Measurements from ENCODE around the gene UCN.
"Not testable (repeated sequence)": the region's sequence is repeated elsewhere in the genome, so short reads cannot be mapped to it uniquely, and the experiment has no call there.

Gene UCN

DNA sequence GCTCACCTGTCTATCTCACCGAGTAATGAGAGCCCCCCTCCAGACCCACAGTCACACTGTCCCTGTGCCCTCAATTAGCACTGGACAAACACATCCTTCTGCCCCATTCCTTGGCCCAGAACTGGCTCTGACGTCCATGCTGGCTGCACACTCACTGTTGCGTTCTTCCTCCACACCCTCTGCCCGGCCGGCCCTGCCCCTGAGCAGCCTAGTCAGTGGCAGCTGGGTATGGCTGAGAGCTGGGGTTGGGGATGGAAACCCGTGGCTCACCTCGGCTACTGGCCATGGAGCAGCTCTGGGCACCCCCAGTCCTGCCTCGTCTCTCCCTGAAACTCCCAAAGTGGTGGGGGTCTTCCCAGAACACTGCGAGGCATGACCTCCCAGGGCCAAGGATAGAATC is 6.5 kb upstream of the UCN start:
- no peak for DNase-seq

DNA sequence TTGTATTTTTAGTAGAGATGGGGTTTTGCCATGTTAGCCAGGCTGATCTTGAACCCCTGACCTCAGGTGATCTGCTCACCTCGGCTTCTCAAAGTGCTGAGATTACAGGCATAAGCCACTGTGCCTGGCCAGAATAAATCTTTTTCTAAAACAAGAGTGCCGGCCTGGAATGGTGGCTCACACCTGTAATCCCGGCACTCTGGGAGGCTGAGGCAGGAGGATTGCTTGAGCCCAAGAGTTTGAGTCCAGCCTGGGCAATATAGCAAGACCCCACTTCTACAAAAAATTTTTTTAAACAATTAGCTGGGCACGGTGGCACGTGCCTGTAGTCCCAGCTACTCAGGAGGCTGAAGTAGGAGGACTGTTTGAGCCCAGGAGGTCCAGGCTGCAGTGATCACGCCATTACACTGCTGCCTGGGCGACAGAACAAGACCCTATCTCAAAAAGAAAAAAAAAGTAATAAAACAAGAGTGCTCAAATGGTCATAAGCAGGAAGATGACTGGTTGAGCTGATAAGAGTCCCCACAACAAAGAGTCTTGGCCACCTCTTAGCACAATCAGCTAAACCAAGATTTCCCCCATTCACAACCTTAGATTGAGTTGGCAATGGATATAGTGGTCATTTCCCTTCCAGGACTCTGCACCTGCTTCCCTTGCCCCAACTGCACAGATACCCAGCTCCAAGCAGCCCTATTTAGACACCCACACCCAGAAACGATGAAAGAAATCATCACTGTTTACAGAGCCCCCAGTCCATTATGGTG is 5.8 kb upstream of the UCN start:
- no peak for DNase-seq

DNA sequence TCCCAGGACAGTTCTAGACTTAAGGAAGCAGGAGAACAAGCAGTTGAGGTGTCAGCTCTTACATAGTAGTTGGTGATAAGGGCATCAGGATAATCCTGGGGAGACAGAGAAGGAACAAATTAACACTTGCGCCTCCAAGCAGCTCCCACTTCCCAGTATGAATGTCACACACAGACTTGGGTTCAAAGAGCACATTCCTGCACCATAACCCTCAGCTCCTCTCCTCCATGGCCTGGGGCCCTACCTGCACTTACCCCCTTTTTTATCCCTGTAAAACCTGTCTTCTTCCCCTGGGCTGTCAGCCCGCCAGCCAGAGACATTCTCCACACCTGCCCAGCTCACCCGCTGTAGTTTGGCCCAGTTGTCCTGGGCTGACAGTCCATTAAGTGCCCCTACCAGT is 3.9 kb upstream of the UCN start:
- DNase-seq, result no peak

DNA sequence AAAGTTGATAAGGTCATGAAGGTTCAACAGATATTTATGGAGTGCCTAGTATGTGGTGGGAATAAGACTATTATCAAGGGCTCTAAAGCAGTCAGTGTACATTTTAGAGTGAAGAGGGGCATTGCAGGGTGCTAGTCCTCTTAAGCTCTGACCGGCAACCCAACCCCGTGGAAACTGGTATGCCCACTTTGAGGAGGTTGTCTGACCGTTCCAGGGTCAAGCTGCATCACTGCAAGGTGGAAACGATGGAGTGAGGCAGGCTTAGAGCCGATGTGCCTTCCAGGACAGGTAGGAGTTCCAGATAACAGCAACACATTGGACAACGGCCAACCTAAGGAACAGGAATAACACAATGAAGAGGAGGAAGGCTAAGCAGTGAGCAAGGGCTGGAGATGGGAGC is 1.4 kb upstream of the UCN start:
- DNase-seq, result no peak

DNA sequence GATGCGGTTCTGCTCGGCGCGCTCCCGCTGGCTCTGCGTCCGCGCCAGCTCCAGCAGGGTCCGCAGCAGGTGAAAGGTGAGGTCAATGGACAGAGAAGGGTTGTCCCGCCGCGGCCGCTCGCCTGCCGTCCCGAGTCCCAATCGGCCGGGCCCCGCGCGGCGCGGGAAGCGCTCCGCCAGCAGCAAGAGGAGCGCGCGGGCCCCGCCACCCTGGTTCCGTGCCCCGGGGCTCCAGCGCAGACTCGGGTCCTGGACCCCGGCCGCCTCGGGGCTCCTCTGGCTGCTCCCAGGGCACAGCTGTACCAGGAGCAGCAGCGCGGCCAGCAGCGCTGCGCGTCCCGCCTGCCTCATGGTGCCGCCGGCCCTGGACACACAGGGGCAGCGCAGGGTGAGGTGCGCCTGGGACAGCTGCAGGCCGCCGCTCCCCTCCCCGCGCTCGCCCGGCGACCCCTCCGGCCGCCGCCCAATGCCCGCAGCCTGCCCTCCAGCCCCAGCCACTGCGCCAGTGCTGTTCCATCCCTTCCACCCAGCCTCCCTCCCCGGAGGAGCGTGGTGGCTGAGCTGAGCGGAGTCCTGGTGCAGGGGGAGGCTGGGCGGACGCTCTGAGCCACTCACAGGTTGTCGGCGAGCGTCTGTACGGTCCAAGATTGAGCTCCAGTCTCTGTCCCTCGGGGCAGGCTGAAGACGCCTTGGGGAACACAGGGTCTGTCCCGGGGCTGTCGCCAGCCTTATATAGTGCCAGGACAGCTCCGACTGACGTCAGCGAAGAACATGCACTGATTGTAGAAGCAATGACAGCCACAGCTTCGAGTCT is 493 bp downstream of the UCN start:
- DNase-seq, result no peak

DNA sequence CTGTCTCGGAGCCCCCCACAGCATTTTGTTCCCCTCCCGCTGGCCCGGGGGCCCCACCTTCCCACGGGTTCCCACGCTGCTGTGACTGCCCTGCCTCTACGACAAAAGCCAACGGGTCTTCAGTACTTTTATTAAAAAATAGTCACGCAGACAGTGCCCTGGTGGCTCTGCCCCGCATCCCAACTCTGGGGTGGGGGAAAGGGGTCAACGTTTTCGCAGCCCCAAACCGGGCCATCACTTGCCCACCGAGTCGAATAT is 1.0 kb downstream of the UCN start:
- no peak for DNase-seq

DNA sequence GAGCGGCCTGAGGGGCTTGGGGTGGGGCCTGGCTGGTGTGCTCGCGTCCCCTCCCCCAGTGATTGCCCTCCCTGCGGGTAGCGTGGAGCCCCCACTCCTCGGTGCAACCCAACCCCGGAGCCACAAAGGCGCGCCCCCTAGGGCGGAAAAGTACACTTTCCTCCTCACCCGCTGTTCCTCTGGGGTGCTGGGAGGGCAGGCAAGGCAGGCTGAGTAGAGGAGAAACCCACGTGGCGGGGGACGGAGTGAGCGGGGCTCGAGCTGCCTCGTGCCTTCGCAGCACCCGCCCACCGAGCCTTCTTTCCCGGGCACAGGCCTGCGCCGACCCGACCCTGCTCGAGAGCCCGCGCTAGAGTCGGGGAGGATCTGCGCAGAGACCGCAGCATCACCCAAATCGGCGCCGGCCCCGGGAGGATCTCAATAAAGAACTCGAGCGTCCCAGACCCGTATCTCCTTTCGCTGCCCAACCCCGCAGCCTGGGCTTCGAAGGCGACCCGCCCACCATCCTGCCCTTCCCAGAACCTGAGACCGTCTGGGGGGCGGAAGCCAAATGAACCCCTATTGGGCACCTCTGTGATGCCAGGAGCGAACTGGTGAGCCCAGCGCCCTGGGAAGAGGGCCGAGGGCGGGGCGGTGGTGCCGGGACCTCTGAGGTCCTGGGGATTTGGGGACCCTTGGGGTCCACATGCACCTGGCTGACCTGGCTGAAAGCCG is 1.5 kb downstream of the UCN start:
- DNase-seq, result no peak

DNA sequence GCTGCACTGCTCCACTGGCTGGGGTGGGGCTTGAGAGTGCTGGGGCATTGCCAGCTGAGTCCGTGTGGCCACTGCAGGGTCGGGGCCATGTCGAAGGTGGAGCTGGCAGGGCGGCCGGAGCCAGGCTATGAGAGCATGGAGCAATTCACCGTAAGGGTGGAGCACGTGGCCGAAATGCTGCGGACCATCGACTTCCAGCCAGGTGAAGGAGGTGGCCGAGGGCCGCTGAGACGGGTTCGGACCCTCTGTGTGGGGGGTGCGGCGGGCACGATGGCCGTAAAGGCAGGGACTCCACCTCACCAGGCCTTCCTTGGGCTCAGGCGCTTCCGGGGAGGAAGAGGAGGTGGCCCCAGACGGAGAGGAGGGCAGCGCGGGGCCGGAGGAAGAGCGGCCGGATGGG is 2.1 kb downstream of the UCN start:
- no peak for DNase-seq

DNA sequence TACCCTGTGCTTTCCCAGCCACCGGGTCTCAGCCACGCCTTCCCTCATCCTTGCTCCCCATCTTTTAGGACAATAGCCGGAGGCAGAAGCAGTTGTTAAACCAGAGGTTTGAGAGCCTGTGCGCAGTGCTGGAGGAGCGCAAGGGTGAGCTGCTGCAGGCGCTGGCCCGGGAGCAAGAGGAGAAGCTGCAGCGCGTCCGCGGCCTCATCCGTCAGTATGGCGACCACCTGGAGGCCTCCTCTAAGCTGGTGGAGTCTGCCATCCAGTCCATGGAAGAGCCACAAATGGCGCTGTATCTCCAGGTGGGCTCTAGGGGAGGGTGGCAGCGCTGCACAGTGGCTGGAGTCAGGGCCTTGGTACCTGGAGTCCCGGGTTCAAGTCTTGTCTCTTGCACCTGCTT is 2.7 kb downstream of the UCN start:
- no peak for DNase-seq

DNA sequence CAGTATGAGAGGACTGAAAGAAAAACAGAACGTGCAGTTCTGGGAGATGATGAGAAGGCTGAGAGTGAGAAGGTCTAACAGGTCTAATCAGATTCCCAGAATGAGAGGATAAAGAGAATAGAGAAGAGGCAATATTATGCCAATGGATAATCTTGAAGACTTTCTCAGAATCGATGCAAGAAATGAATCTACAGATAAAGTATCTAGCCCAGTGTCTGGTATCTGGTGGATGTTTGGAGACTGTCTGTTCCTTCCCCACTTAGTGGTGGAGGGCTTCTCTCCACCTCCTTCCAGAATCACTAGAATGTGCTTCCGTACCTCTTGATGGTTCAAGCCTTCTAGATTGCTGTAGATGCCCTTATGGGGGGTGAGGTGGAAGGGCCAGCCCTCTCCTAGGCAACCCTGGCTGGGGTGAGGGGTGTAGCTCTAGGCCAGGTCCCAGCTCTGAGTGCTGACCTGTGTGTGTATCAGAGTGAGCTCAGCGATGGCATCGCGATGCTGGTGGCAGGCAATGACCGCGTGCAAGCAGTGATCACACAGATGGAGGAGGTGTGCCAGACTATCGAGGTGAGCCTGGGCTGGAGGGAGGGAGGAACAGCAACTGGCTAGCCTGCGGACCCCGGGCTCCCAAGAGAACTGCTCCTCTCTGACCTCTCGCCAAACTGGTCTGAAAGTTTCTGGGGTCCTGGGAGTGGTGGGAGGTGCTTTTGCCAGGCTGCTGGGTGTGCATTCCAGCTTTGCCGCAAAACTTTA is 3.6 kb downstream of the UCN start:
- DNase-seq, result no peak

DNA sequence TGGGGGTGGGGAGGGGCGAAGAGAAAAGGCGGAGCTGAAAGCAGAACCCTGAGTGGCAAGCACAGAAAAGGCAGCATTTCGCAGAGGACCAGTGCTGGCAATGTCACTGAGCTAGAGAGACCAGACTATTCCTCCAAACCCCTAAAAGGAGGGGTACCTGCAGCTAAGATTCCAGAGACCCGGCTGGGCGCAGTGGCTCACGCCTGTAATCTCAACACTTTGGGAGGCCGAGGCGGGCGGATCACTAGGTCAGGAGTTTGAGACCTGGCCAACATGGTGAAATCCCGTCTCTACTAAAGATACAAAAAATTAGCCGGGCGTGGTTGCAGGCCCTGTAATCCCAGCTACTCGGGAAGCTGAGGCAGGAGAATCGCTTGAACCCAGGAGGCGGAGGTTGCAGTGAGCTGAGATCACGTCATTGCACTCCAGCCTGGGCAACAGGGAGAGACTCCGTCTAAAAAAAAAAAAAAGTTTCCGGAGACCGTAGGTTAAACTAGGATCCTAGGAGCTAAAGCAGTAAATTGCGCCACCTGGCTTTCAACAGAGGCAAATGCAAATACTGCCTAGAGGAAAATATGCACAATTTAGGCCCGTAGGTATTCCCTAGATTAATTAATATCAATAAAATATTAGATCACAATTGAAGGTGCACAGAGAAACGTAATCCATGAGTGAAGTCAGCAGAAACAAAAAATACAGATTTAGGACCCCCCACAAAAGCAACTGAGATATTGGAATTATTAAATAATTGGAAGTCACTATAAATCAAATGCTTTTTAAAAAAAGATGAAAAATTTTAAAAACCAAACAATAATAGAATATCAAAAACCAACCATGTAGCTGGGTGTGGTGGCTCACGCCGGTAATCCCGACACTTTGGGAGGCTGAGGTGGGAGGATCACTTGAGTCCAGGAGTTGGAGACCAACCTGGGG is 4.9 kb downstream of the UCN start:
- peak; percentile 79 to 82 for DNase-seq

DNA sequence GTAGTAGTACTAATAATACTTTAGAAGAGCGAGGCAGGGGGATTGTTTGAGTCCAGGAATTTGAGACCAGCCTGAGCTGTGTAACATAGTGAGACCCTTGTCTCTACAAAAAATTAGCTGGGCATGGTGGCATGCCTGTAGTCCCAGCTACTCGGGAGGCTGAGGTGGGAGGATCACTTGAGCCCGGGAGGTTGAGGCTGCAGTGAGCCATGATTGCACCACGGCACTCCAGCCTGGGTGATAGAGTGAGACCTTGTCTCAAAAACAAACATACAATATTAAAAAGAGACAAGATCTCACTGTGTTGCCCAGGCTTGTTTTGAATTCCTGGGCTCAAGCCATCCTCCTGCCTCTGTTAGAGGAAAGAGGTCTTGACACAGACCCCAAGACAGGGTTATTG is 7.6 kb downstream of the UCN start:
- DNase-seq, result not testable (repeated sequence)

DNA sequence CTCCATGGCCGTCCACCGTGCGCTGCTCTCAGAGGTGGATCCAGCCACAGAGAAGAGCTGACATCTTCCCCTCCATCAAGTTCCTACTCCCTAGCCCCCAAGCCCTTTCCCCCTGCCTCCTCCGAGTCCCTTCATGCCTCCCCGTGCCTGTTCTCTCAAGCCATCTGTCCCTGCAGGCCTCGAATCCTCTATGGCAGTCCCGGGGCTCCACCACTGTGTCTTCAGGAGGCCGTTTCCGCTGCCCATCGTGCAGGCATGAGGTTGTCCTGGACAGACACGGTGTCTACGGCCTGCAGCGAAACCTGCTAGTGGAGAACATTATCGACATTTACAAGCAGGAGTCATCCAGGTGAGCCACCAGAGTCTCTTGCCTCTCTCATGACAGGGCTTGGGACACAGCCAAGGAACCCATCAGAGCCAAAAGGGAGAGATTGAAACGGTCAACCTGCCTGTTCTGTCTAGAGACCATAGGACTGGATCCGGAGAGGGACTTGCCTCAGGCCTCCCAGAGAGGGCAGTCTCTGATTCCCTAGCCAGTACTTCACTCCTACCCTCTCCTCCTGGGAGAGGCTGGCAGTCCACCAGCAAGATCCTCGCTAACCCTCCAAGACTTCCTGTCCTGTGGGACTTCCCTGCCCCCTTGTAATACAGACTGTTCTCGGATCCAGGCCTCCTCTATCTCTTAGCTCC is 9.7 kb downstream of the UCN start:
- DNase-seq, result no peak

DNA sequence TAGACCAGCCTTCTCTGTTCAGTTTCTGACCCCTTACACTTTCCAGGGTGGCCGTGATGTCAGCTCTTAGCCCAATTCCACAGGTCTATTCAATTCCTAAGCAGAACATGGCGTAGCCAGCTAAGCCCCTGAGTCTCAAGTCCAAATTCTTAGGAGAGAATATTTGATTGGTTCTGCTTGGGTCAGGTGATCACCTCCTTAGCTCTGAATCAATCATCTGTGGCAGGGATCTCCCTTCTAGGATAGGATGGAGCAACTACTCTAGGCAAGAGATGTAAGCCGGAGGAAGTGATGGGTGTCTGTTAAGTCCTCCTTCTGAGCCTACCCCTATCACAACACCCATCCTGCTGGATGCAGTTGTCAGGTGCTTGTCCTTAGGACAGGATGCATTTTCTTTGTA is 11.1 kb downstream of the UCN start:
- no peak for DNase-seq

DNA sequence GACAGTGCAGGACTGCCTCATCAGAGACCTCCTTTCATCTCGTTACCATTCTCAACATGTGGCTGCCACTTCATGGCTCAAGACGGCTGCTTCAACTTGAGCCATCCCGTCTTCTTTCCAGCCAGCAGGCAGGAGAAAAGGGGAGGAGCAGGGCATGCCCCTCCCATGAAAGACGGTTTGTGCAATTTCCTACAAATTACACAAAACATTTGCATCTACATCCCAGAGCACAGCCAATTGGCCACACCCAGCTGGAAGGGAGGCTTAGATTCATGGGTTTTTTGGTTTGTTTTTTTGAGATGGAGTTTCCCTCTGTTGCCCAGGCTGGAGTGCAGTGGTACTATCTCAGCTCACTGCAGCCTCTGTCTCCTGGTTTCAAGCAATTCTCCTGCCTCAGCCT is 11.8 kb downstream of the UCN start:
- DNase-seq, result peak in 1 of 2 donors; percentile 65

DNA sequence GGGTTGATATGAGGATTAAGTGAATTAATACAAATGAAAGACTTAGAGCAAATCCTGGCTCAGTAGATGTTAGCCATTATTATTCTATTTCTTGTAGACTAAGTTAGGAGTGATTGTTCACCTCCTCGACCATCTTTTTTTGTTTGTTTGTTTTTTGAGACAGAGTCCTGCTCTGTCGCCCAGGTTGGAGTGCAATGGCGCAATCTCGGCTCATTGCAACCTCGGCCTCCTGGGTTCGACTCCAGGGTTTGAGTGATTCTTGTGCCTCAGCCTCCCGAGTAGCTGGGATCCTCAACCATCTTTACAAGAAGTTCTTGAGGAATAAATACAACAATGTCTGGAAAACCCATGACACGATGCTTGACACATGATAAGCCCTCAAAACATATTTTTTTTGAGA is 13.3 kb downstream of the UCN start:
- no peak for DNase-seq

DNA sequence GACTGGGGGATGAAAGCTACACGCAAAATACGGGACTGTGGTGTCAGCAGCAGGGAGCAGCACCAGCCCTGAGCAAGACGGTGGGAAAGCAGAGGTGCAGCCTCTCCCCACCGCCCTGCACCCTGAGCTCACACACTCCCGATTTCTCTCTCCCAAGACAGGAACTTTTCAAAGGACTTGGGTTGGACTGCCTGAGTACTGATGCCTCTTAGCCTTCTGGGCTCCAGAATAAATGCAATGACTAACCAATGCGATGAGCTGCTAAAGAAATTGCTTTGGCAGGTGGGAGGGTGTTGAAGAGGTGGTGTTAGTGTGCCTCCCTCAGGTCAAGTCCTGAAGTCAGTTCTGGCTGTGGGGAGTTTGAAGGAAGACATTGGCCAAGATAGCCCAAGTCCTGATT is 16.4 kb downstream of the UCN start:
- DNase-seq, result peak in 1 of 2 donors; percentile 5

DNA sequence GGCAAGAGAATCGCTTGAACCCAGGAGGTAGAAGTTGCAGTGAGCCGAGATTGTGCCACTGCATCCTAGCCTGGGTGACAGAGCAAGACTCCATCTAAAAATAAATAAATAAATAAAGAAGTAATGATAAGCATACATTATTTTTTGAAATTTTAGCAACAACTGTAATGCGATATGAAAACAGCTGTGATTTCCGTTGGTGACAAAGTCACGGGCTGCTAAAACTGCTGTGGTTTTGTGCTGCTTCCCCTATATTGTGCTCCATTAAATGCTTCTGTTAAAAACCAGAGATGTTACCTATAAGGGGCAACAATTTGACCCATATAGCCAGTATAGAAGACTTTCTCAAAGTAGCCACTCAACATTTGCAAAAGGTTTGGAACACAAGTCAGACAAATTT is 17.7 kb downstream of the UCN start:
- no peak for DNase-seq

DNA sequence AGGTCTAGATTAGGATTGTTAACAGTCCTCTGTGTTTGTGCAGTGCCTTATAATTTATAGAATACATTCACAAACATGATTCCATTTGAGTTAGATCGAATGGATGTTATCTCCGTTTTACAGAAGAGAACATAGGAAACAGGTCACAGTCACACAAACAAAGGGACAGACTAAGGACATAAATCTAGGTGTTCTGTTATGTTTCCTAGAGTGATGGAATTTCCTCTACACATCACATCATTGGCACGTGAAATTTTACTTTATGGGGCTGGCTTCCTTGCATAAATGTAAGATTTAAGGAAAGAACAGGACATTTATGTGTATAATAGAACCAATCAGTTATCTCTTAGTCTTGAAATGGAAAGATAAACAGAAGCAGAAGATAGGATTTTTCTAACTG is 19.6 kb downstream of the UCN start:
- no peak for DNase-seq

DNA sequence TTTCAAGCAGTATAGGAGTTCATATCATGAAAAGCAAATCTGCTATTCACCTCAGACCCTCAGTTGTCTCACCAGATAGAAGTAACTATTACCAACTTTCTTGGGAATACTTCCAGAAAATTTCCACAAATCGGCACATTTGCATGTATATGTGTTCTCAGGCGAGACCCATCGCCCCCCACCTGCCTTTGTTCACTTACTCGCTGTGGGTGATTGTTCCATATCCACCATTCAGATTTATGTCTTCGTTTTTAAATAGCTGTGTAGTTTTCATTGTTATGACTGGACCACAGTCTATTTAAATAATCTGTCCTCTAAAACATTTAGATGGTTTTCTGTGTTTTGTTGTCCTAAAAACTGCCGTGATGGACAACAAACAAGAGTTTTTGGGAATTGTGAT is 22.8 kb downstream of the UCN start:
- no peak for DNase-seq

DNA sequence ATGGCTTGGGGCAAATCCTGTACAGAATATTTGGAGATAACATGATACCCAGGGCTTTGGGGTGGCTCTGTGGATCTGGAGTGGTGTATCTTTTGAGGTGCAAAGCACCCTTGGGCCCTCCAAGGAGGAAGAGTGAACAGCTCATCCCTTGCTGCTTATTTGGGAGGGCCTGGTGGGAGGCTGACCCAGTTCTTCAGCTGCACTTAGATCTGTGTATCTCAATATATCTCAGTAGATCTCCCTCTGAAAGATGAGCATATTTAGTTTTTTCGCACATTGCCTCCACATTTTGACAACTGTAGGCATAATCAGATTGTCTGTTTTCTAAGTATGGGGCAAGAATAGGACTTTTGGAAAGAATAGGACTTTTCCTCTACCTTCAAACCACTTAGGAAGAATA is 23.2 kb downstream of the UCN start:
- no peak for DNase-seq

Measured in inflammatory macrophage (primary cell).